ENCODE measurements around the gene ERMP1.
"Not testable (repeated sequence)": the region's sequence is repeated elsewhere in the genome, so short reads cannot be mapped to it uniquely, and the experiment has no call there.

ERMP1 gene

DNA sequence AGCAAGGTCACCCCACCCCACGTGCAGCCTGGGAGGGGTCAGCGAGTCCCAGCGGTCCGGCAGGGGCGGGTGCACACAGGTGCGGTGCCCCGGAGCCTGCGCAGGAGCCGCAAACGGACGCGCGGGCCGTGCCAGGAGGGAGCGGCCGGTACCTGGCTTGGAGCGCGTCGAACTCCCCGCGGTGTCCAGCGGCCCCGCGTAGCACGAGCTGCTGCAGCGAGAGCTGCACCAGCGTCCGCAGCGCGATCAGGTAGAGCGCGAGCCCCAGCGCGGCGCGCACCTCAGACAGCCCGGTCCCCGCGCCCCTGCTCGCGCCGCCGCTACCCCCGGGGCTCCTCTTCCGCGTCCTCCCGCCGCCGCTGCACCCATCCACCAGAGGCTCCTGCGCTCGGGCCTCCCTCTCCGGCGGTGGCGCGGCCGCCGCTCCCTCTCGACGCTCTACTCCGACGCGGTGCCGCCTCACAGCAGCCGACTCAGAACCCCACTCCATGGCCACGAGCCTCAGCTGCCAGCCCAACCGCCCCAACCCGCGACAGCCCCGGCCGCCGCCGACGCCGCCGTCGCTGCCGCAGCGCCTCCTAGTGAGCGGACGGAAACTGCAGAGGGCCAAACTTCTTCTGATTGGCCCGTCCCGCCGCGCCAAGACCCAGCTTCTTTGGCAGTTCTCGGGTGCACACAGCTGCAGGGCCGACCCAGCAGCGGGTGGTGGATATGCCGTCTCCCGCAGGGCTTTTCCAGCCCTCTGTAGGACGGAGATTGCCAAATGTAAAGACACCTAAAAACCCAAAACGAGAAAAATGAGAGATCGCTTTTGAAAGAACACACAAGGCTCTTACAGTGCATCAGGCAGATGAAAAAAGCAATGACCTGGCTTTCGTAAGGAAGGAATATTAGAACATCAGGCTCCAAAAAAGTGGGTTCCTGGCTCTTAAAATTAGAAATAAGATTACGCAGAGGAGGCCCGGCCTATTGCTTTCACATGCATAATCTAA, at the start of gene ERMP1:
Gene ERMP1, minus strand, starts transcription at position 580 of the 992 bp plus-strand sequence. Its CDS starts 90 bp downstream, at position 490.
- DNase-seq: peak; percentile 84

DNA sequence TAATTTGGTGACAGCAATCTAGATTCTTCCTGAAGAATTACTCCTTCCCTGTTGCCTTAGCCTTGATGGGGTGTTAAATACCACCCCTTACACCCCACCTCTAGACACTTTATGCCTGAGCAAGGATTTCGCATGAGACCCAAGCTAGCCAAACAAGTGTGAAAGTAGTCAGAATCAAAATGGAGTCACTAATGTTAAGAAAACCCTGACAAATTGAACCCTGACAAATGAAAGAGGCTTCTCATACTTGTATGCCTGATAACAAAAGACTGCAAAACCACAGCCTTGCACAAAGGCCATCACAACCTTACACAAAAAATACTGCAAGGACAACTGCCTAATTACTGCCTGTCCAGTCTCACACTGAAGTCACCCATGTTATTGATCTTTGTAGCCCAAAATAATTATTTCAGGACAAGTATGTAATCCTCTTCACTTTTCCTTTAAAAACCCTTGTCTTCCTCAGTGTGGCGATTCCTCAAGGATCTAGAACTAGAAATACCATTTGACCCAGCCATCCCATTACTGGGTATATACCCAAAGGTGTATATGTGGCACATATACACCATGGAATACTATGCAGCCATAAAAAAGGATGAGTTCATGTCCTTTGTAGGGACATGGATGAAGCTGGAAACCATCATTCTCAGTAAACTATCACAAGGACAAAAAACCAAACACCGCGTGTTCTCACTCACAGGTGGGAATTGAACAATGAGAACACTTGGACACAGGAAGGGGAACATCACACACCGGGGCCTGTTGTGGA, 49.5 kb upstream of the ERMP1 start:
- DNase-seq: not testable (repeated sequence)

DNA sequence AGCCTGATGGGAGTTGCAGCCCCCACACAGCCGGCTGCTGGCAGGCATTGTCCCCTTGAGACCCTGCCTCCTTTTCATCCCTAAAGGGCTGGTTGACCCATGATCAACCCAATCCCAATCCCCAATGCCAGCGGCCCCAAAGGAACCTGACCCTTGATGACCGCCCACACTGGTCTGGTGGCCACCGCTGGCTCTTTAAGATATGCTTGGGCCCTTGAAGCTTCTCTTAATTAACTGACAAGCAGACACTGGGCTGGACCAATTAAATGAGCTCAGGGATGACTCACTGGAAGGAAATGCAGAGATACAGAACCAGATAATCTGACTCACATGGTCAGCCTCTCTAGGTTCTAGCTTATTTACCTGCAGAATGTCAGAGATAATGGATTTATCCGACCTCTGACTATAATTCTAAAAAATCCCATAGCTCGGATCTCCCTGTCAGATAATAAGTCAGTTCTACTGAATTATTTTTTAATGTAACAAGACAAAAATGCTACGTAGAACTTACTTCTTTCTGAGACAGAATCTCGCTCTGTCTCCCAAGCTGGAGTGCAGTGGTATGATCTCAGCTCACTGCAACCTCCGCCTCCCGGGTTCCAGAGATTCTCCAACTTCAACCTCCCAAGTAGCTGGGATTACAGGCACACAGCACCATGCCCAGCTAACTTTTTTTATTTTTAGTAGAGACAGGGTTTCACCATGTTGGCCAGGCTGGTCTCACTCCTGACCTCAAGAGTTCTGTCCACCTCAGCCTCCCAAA, 46.7 kb upstream of the ERMP1 start:
- no peak for DNase-seq

DNA sequence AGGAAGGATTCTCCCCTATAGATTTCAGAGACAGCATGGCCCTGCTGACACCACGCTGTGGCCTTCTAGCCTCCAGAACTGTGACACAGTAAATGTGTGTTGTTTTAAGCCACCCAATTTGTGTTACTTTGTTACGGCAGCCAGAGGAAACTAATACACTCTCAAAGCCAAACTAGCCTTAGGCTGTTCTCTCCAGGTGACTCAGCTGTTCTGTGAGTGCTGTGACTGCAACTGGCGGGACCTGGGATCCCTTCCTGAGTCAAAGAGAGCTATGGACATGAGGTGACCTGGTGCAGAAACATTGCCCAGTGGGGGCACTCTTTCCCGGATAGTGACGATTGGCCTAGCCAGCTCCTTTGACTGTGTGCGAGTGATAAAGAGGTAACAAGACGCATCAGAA, 43.8 kb upstream of the ERMP1 start:
- no peak for DNase-seq

GRCh38 chr9:5876026-5876425, 43.1 kb upstream of the ERMP1 start:
- no peak for DNase-seq

DNA sequence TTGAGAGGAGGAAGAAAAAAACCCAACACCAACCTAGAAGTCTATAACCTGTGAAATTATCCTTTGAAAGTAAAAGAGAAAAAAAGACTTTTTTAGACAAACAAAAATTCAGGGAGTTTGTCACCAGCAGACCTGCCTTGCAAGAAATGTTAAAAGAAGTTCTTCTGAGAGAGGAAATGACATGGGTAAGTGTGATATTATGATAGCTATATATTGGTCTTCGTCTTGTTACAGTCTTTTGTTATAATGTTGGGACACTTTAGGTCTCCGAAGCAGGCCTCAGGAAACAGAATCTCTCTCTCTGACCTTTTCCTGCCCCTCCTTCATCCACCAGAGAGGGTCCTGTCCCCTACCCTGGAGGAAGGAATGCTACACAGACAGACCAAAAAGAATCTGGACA, 41.1 kb upstream of the ERMP1 start:
- DNase-seq: no peak

GRCh38 chr9:5873439-5873838, 40.5 kb upstream of the ERMP1 start:
- DNase-seq: no peak

- no peak for DNase-seq
These were observed 39.6 kb upstream of the ERMP1 start for GRCh38 chr9:5872511-5872910.

DNA sequence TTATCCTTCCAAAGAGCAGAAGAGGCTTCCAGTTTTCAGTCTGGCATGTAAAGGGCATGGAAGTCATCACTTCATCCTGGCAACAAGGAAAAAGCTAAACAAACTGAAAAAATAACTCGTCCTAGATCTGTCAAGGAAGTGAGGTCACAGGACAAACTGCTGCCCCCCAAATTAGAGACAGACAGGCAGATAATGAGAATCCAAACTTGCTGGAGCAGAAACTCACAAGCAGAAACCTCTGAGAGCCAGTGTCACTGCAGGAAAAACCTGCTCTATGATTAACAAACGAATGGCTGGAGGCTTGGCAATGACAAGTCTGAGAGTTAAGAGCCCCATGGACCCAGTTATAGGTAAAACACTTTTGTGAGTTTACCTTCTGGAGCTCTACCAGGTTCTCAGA, 38.9 kb upstream of the ERMP1 start:
- DNase-seq: no peak

DNA sequence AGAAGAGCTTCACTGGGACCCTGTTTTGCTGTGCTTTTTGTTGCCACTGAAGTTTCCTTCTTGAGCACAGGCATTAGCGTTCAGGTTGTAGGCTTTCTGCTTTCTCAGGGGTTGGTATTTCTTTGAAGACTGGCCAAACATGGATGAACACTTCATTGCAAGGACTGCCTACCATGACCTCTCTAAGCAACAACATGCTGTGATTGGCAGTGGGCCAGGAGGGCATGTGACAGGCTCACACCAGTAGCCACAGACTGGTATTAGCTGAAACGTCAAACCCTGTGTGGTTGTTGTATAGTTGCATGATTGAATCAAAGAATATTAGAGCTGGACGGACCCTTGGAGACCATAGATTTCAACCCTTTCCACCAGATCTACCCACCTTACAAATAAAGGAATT, 37.8 kb upstream of the ERMP1 start:
- no peak for DNase-seq

DNA sequence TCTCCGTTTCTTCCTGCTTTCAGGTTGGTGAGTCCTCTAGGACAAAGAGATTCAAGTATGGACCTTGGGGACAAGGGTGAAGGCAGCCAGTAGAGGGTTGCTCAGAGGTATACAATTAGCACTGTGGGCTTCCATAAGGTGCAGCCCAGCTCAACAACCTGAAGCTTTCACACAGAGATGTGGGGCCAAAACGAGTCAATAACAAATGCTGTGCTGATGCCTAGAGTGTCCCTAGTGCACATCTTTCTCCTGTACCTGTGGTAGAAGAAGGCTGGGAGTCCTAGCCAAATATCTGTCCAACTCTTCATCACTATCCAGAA, 37.1 kb upstream of the ERMP1 start:
- no peak for DNase-seq

DNA sequence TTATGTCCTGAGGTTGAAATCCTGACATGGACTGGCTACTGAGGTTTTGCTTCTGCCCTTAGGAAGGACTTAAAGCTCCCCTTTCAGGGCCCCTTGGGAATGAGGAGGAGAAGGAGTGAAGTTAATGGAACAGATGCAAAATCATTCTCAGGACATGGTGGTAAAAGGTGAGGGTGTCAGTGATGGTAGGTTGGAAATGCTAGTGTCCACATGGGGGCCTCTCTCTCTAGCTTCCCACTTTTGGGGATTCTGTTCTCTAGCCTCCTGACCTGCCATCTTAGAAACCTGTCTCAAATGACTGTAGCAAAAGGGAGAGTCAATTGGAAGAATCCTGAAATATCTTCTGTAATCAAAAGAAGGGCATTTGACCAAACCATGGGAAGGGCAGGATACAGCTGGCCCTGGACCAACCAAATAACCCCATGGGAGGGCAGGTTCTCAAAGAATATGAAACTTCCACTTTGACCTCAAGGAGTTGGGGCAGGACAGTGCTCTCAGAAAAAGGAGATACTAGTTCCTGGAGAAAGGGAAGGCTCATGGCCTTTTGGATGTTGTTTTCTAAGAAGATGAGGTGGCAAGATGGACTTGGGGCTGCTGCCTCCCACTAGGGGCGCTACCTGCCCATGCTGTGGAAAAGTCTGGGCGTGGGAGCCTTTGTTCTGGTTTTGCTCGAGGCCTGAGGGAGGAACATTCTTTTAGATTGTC, 36.5 kb upstream of the ERMP1 start:
- DNase-seq: no peak

DNA sequence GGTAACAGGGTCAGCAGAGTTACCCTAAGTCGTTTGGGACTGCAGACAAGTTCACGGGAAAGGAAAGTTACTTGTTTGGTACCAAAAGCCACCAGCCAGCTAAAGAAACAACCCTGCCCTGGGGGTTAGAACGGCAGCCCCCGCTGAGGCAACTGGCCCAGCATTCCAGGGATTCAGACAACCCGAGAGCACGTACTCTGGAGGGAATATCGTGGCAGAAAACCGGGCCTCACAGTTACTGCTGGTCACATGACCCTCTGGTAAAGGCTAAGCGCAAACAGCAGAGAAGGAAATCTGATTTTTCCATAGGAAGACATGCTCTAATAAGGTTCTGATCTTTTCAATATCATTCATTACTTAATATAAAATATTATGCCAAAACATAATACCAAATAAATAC, 35.3 kb upstream of the ERMP1 start:
- no peak for DNase-seq

DNA sequence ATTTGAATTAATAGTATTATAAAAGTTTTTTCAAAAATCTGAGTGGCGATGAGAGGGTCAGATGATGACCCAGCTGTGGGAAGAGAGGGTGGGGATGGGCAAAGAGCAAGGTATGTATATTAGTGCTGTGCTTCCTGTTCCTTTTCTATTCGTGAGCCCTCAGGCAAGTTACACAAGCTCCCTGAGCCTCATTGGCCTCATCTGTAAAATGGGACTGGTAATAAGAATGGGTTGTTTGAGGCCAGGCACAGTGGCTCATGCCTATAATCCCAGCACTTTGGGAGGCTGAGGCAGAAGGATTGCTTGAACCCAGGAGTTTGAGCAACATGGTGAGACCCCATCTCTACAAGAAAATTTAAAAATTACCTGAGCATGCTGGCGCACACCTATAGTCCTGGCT, 33.8 kb upstream of the ERMP1 start:
- no peak for DNase-seq

- no peak for DNase-seq
These were observed 33.4 kb upstream of the ERMP1 start for GRCh38 chr9:5866272-5866671.

- no peak for DNase-seq
These were observed 31.5 kb upstream of the ERMP1 start for GRCh38 chr9:5864446-5864845.

DNA sequence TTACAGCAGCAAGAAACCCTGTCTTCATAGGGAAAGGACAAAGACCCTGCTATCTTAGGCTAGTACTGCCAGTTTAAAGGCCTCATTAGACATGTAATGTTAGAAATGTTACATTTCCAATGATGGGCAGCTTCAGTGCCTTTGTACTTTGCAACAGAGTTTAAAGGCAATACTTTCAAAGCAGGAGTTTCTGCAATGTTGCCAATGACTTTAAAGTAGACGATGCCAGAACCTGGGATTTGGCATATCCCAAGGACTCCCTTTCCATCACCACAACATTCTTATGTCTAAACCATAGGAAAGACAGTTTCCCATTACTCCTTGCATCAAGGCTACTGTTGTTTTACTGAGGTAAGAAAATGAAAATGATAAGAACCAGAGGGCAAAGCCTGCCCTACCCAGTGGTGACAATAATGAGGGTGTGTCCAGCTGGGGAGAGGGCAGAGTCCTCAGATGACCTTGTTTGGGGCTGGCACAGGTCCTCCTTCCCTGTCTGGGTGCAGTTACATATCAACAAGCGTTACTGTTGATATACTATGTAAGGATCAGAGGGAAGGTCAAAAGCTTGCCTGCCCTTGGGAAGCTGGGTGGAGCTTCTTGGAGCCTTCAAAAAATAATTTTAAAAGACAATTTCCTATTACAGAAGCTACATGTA, 30.3 kb upstream of the ERMP1 start:
- DNase-seq: no peak

DNA sequence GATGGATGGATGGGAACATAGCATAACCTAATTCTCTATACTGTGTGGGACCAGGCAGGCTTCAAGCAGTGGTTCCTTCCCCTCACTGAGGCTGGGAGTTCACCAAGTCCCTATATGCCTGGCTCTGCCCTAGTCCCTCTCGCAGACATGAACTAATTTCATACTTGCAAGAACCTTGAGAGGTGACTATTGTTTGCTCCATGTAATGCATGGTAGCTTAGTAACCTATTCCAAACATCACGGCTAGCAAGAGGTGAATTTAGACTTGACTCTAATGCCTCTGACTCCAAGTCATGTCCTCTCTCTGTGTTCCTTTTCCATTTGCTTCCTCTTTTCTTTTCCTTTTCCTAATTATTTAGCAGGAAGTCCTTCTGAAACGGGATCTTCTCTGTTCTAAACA, 25.9 kb upstream of the ERMP1 start:
- DNase-seq: no peak

DNA sequence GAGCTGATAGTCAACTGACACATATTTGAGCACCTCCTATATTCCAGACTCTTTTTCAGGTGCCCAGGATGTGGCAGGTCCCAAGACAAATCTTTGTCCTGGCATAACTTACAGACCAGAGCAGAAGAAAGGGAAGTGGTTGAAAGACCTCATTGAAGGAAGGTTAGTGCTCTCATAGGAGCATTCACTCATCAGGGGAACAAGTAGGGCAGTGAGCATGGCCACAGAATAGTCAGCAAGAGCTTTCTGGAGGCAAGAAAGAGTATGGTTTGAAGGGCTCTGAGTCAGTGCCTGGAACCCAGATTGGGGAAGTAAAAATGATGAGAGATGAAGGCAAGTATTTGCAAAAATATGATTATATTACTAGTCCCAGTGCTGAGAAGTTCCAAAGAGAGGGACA, 25.0 kb upstream of the ERMP1 start:
- DNase-seq: no peak

DNA sequence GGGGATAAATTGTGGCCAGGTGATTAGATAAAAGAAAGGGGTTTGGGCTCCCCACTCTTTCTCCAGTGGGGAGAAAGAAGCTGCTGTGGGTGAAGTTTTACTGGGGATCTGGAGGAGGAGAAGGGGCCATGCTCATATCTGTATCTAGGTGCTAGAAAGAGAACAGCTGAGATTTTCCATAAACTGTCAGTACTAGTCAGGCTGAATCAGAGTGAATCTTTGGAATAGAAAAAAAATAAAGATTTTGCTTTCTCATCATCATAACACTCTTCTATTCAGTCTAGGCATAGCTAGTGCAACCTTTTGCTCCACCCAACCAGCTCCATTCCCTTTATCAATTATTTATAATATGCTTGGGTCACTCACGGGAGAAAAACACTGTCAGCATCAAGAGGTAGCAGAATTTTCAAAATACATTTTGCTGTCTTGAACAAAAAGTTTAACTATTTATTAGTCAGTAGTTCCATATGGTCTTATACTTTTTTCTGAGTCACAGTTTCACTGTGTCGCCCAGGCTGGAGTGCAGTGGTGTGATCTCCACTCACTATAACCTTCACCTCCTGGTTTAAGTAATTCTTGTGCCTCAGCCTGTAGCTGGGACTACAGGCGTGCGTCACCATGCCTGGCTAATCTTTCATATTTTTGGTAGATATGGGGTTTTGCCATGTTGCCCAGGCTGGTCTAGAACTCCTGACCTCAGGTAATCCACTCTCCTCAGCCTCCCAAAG, 21.3 kb upstream of the ERMP1 start:
- DNase-seq: no peak

- DNase-seq: no peak
These were observed 20.7 kb upstream of the ERMP1 start for GRCh38 chr9:5853617-5854016.

GRCh38 chr9:5852987-5853386, 20.1 kb upstream of the ERMP1 start:
- no peak for DNase-seq
